GM21619 (cell line): ENCODE measurements around the gene ZNF586.
"Not testable (repeated sequence)": the region's sequence is repeated elsewhere in the genome, so short reads cannot be mapped to it uniquely, and the experiment has no call there.

ENCODE experiments used
- ATAC-seq: cut with Tn5 transposase; IDR thresholded peaks from one replicate; pipeline ENCODE4 v1.9.1; 2021; ENCODE audit not compliant: unreplicated experiment

The ZNF586 gene

GRCh38 chr19:57789288-57789687 lies 19.8 kb downstream of the ZNF586 start:
- ATAC-seq: no peak

- ATAC-seq: not testable (repeated sequence)
Measured at GRCh38 chr19:57796580-57796979, 27.1 kb downstream of the ZNF586 start.

- ATAC-seq: no peak
Measured at GRCh38 chr19:57800696-57801095, 31.2 kb downstream of the ZNF586 start.

GRCh38 chr19:57802269-57802668 lies 32.8 kb downstream of the ZNF586 start:
- no peak for ATAC-seq

GRCh38 chr19:57803265-57803593 lies 33.8 kb downstream of the ZNF586 start:
- no peak for ATAC-seq

- ATAC-seq: no peak
Measured at GRCh38 chr19:57803594-57804325, 34.3 kb downstream of the ZNF586 start.

- ATAC-seq: no peak
Measured at GRCh38 chr19:57807541-57807940, 38.1 kb downstream of the ZNF586 start.

GRCh38 chr19:57810410-57811295 lies 41.2 kb downstream of the ZNF586 start:
- ATAC-seq: not testable (repeated sequence)

- ATAC-seq: no peak
Measured at GRCh38 chr19:57812226-57812625, 42.8 kb downstream of the ZNF586 start.

- not testable (repeated sequence) for ATAC-seq
Measured at GRCh38 chr19:57812975-57813820, 43.7 kb downstream of the ZNF586 start.

GRCh38 chr19:57813919-57814504 lies 44.5 kb downstream of the ZNF586 start:
- ATAC-seq: no peak

- ATAC-seq: peak; percentile 72
Measured at GRCh38 chr19:57814505-57815246, 45.2 kb downstream of the ZNF586 start, which contains the start of gene ZNF552. Gene ZNF552, minus strand, starts transcription at chr19:57814913. Its CDS starts 170 bp downstream, at chr19:57814743.

GRCh38 chr19:57815247-57816075 lies 46.0 kb downstream of the ZNF586 start:
- ATAC-seq: no peak

- ATAC-seq: no peak
Measured at GRCh38 chr19:57816652-57817051, 47.2 kb downstream of the ZNF586 start.

- ATAC-seq: no peak
Measured at GRCh38 chr19:57817976-57818375, 48.5 kb downstream of the ZNF586 start.

GRCh38 chr19:57818378-57818777 lies 48.9 kb downstream of the ZNF586 start:
- ATAC-seq: no peak

- ATAC-seq: peak; percentile 88
Measured at GRCh38 chr19:57819475-57820148, 50.1 kb downstream of the ZNF586 start.

- no peak for ATAC-seq
Measured at GRCh38 chr19:57820599-57820998, 51.1 kb downstream of the ZNF586 start.

GRCh38 chr19:57821095-57821494 lies 51.6 kb downstream of the ZNF586 start:
- ATAC-seq: not testable (repeated sequence)
